CD14-positive monocyte (primary cell): ENCODE results near the gene C16orf74. TPM values are rescaled to one million over a fixed set of nuclear protein-coding genes. Genes with fewer than 3 reads are reported as not detected.

Experiments
- DNase-seq, 3 donors: peaks; one replicate each; pipeline ENCODE4 v3.0.0-alpha.2; 2011 to 2022
- H2AFZ ChIP-seq: 2 replicates; pipeline ENCODE4 v1.6.0; 2012; ENCODE audit warnings: mild to moderate bottlenecking, low read depth, low read length, inconsistent platforms; ENCODE audit not compliant: insufficient read depth, poor library complexity, severe bottlenecking
- H3K27ac ChIP-seq, 2 donors: 1 replicate in 1 of 2; 2 replicates in 1 of 2; pipeline ENCODE4 v1.5.1; 2012 to 2013; ENCODE audit warnings: low read length in 2 of 2, control low read depth in 1 of 2, inconsistent platforms in 1 of 2, low read depth in 1 of 2, mild to moderate bottlenecking in 1 of 2
- H3K27me3 ChIP-seq, 2 donors: one replicate each; pipeline versions ENCODE4 v1.6.0 to v1.6.1; 2011 to 2013; ENCODE audit warnings: low read length in 2 of 2; ENCODE audit not compliant: control insufficient read depth in 2 of 2, insufficient read depth in 2 of 2
- H3K36me3 ChIP-seq, 2 donors: replicated peaks in 1 of 2; 1 replicate in 1 of 2; 2 replicates in 1 of 2; pipeline versions ENCODE4 v1.5.1 to v1.6.1; 2012 to 2013; ENCODE audit warnings: low read length in 2 of 2, control low read depth in 1 of 2, inconsistent platforms in 1 of 2, mild to moderate bottlenecking in 1 of 2; ENCODE audit not compliant: insufficient read depth in 2 of 2, control insufficient read depth in 1 of 2
- H3K4me1 ChIP-seq, 2 donors: 1 replicate in 1 of 2; 2 replicates in 1 of 2; pipeline versions ENCODE4 v1.5.1 to v1.6.1; 2012 to 2013; ENCODE audit warnings: low read length in 2 of 2, control low read depth in 1 of 2, inconsistent platforms in 1 of 2, mild to moderate bottlenecking in 1 of 2, moderate library complexity in 1 of 2; ENCODE audit not compliant: insufficient read depth in 2 of 2, control insufficient read depth in 1 of 2
- H3K4me2 ChIP-seq: replicated peaks from 2 replicates; pipeline ENCODE3; 2012; ENCODE audit warnings: low read length, moderate library complexity, mild to moderate bottlenecking; ENCODE audit not compliant: poor library complexity, severe bottlenecking; ENCODE audit errors: extremely low read depth
- H3K4me3 ChIP-seq, 3 experiments: fragments of 200-600 bp in 1 of 3; sonication (generic) in 1 of 3; replicated peaks in 1 of 3; 1 replicate in 2 of 3; 2 replicates in 1 of 3; pipeline ENCODE4 v1.5.1; 2011 to 2013; ENCODE audit warnings: low read length in 3 of 3, mild to moderate bottlenecking in 3 of 3, control low read depth in 2 of 3, low read depth in 2 of 3, inconsistent platforms in 1 of 3, moderate library complexity in 1 of 3
- H3K79me2 ChIP-seq: 2 replicates; pipeline ENCODE4 v1.6.0; 2012; ENCODE audit warnings: mild to moderate bottlenecking, control low read depth, inconsistent platforms, low read length, moderate library complexity; ENCODE audit not compliant: insufficient read depth
- H3K9ac ChIP-seq: 2 replicates; pipeline ENCODE4 v1.6.0; 2017; ENCODE audit warnings: low read length, mild to moderate bottlenecking; ENCODE audit not compliant: insufficient read depth, poor library complexity, severe bottlenecking
- H3K9me3 ChIP-seq, 2 donors: replicated peaks in 1 of 2; 1 replicate in 1 of 2; 2 replicates in 1 of 2; pipeline versions ENCODE4 v1.5.1 to v1.6.1; 2012 to 2013; ENCODE audit warnings: low read length in 2 of 2, control low read depth in 1 of 2; ENCODE audit not compliant: control insufficient read depth in 1 of 2, insufficient read depth in 1 of 2
- H4K20me1 ChIP-seq: 2 replicates; pipeline ENCODE4 v1.6.0; 2012; ENCODE audit warnings: mild to moderate bottlenecking, low read length, control low read depth, moderate library complexity; ENCODE audit not compliant: insufficient read depth
- H3K27ac Mint-ChIP-seq, 7 donors: one replicate each; pipeline ENCODE4 v1.8.0; 2020; ENCODE audit warnings: mild to moderate bottlenecking in 7 of 7, mixed read lengths in 7 of 7, moderate library complexity in 6 of 7, inconsistent platforms in 2 of 7
- H3K27me3 Mint-ChIP-seq, 3 donors: one replicate each; pipeline ENCODE4 v1.8.0; 2021 to 2022; ENCODE audit warnings: low read depth in 3 of 3, mild to moderate bottlenecking in 3 of 3, mixed read lengths in 3 of 3, moderate library complexity in 3 of 3, inconsistent platforms in 1 of 3
- H3K36me3 Mint-ChIP-seq, 2 donors: one replicate each; pipeline ENCODE4 v1.8.0; 2020; ENCODE audit warnings: mixed read lengths in 2 of 2, inconsistent platforms in 1 of 2, mild to moderate bottlenecking in 1 of 2
- H3K4me1 Mint-ChIP-seq: one replicate; pipeline ENCODE4 v1.8.0; 2020; ENCODE audit warnings: mild to moderate bottlenecking, mixed read lengths
- H3K4me3 Mint-ChIP-seq, 2 donors: one replicate each; pipeline ENCODE4 v1.8.0; 2020; ENCODE audit warnings: mild to moderate bottlenecking in 2 of 2, mixed read lengths in 2 of 2, moderate library complexity in 1 of 2
- H3K9me3 Mint-ChIP-seq, 7 donors: one replicate each; pipeline ENCODE4 v1.8.0; 2020 to 2022; ENCODE audit warnings: mixed read lengths in 7 of 7, mild to moderate bottlenecking in 6 of 7, moderate library complexity in 6 of 7, inconsistent platforms in 2 of 7
- CTCF ChIP-seq: fragments of 200-600 bp; IDR thresholded peaks from one replicate; pipeline ENCODE4 v1.8.0; 2022; ENCODE audit warnings: antibody characterized with exemption, mild to moderate bottlenecking
- WGBS: methylation state at CpG from one replicate; pipeline ENCODE4 v1.1.5; 2013; ENCODE audit warnings: missing lambda C conversion rate; ENCODE audit not compliant: insufficient coverage; 5-methylcytosine and 5-hydroxymethylcytosine counted together
- intact Hi-C, 2 donors: fragments of 100-400 bp; cut with micrococcal nuclease; formaldehyde crosslinking; loops; one replicate each; pipeline versions ENCODE4 v1.15.0 to v1.15.1; 2023
- polyA plus RNA-seq, 3 donors: library from polyadenylated mRNA; depleted of rRNA in 1 of 3; unstranded in 2 of 3; stranded (reverse) in 1 of 3; fragments of 300-500 nt in 2 of 3; fragments of >200 nt in 1 of 3; fragmentation: Illumina TruSeq in 2 of 3; gene quantifications; 1 replicate in 2 of 3; 2 replicates in 1 of 3; pipeline ENCODE4 v1.2.3, GENCODE V29; 2012 to 2021

C16orf74 gene
- polyA plus RNA-seq, 3 donors = 11.3 to 26.6 (median 24.1) TPM

- WGBS = no CpG with 5 or more reads among the region's 2 CpGs
- Histone ChIP-seq H3K27me3 (no peaks in the 10 kb centered on the region), H3K4me1 (no peaks in the 10 kb centered on the region), H3K9me3 (no peaks in the 10 kb centered on the region), H3K9ac (no peak overlapping the region), H3K36me3 (peaks cover 75 to 88% of the 10 kb centered on the region in 2 donors), H2AFZ (no peak overlapping the region), H3K4me2 (no peak overlapping the region), H3K27ac (no peak overlapping the region), H4K20me1 (peaks cover 72% of the 10 kb centered on the region), H3K4me3 (no peak overlapping the region), H3K79me2 (peaks cover 31% of the 10 kb centered on the region)
- peaks cover 9% of the 10 kb centered on the region for H3K4me1 Mint-ChIP-seq
- peaks cover 75 to 95% of the 10 kb centered on the region in 2 donors for H3K36me3 Mint-ChIP-seq
- no peaks in the 10 kb centered on the region for H3K9me3 Mint-ChIP-seq
- peaks cover 0 to 1% (median 0%) of the 10 kb centered on the region in 3 donors for H3K27me3 Mint-ChIP-seq
- no peak overlapping the region for H3K4me3 Mint-ChIP-seq
- no peak overlapping the region for H3K27ac Mint-ChIP-seq
- DNase-seq = no peak
- TF ChIP-seq CTCF = no peak
- intact Hi-C loops = no loop called here
These were observed 33.9 kb upstream of the C16orf74 start for GRCh38 chr16:85784813-85785212.

DNA sequence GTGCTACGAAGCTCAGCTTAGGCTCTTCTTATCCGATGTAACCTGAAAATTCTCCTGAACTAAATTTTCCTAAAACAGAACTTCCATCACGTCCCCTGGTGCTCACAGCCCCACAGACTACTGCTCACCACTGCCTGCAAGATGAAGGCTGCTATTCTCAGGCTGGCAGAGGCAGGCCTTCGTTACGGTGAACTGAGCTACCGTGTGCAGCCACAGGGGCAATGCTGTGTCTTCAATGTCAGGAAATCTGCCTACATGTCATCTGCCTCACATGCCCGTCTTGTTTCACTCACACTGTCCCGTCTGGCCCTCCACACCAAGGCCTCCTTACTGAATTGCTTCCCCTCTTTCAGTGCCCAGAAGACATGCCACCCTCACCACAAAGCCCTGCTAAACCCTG, 32.5 kb upstream of the C16orf74 start:
- no peaks in the 10 kb centered on the region for H3K27me3 ChIP-seq
- peak overlapping the region in 3 of 7 donors; percentile 3 to 19 (median 8) for H3K27ac Mint-ChIP-seq
- no peak for DNase-seq
- TF ChIP-seq CTCF = no peak
- intact Hi-C loops = no loop called here
- H3K36me3 Mint-ChIP-seq = peaks cover 81 to 95% of the 10 kb centered on the region in 2 donors
- H3K27me3 Mint-ChIP-seq = peaks cover 0 to 1% (median 0%) of the 10 kb centered on the region in 3 donors
- no peaks in the 10 kb centered on the region for H3K9me3 Mint-ChIP-seq
- peaks cover 82 to 94% of the 10 kb centered on the region in 2 donors for H3K36me3 ChIP-seq
- H3K4me3 Mint-ChIP-seq = no peak overlapping the region
- no peak overlapping the region for H3K27ac ChIP-seq
- no peaks in the 10 kb centered on the region for H3K4me1 ChIP-seq
- H3K9ac ChIP-seq = no peak overlapping the region
- peaks cover 20% of the 10 kb centered on the region for H3K79me2 ChIP-seq
- 84% methylated on average over 8 of the region's 8 CpGs for WGBS
- H3K4me3 ChIP-seq = no peak overlapping the region
- H2AFZ ChIP-seq = no peak overlapping the region
- H3K9me3 ChIP-seq = no peaks in the 10 kb centered on the region
- H4K20me1 ChIP-seq = peaks cover 58% of the 10 kb centered on the region
- H3K4me2 ChIP-seq = no peak overlapping the region
- peaks cover 9% of the 10 kb centered on the region for H3K4me1 Mint-ChIP-seq
